ENCODE results near the gene SMIM44.

Gene SMIM44

DNA sequence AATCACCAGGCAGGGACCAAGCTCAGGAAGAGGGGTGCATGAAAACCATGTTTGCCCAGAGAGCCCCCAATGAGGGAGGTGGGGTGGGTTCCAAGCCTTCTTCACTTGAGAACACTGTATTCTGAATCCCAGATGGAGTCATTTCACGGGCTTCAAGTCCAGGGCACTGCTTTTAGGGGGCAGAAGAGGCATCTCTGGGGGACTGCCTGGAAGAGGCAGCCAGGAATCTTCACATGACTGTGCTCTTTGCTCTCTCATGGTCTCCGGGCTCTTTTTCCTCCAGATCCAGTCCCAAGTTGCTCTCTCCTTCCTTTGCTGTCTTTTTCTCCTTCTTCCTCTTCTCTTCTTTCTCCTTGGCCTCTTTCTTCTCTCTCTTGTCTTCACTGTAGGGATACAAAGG lies 8.6 kb downstream of the SMIM44 start:
- DNase-seq = no peak

DNA sequence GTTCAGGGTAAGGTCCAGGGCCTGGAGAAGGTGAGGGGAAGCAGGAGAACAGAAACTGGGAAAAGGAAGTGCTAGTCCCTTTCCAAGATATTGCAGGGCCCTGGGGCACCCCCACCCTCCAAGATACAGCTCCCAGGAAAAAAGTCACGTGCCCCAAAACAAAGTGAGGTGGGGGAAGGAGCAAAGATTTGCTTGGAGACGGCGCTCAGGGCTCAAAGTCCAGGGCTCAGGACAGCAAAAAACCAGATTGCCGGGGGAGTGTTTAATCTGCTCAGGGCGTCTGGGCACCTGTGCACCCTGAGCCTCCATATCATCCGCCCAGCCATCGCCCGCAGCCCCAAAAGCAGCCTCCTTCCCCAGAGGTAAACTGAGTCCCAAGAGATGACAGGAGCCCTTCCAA lies 9.2 kb downstream of the SMIM44 start:
- no peak for DNase-seq

DNA sequence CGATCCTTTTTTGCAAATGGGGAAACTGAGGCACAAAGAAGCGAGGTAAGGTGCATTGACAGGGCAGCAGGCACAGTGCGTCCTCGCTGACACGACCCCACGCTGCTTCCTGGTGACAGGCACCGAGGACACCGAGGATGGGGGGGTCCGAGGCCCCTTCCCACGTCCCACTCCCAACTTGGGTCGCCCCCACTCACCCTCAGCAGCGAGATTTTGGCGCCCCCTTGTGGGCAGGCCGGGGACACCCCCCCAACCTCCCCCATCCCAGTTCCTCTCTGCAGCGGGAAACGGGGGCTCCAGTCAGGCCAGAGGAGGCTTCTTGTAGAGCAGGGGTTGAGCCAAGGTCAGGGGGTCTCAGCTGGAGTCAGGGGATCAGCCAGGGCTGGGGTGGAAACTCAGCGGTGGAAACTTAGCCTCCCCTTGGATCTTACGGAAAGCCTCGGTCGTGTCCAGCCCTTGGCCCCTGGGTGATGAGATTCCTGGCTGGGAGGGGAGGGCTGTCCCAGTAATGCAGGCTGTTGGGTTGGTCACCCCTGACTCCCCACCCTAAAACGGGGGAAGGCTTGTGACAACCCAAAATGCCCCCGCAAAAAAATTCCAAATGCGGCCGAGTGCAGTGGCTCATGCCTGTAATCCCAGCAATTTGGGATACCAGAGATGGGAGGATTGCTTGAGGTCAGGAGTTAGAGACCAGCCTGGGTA lies 11.1 kb downstream of the SMIM44 start:
- DNase-seq = no peak

DNA sequence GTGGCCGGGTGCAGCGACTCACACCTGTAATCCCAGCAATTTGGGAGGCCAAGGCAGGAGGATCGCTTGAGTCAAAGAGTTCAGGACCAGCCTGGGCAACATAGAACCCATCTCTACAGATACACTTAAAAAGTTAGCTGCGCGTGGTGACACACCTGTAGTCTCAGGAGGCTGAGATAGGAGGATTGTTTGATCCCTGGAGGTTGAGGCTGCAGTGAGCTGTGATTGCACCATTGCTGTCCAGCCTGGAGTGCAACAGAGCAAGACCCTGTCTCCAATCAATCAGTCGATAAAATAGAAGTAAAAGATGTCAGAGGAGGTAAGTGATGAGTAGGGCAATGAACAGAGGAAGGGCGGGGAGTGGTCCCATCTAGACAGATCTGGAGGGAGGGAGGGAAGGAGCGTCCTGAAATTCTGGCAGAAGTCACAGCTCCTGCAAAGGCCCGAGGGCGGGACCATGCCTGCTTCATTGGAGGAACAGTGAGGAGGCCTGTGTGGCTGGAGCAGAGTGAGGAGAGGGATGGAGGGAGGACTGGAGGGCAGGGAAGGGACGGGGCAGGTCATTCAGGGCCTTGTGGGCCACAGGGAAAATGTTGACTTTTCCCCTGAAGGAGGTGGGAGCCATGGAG lies 12.6 kb downstream of the SMIM44 start:
- DNase-seq = no peak

DNA sequence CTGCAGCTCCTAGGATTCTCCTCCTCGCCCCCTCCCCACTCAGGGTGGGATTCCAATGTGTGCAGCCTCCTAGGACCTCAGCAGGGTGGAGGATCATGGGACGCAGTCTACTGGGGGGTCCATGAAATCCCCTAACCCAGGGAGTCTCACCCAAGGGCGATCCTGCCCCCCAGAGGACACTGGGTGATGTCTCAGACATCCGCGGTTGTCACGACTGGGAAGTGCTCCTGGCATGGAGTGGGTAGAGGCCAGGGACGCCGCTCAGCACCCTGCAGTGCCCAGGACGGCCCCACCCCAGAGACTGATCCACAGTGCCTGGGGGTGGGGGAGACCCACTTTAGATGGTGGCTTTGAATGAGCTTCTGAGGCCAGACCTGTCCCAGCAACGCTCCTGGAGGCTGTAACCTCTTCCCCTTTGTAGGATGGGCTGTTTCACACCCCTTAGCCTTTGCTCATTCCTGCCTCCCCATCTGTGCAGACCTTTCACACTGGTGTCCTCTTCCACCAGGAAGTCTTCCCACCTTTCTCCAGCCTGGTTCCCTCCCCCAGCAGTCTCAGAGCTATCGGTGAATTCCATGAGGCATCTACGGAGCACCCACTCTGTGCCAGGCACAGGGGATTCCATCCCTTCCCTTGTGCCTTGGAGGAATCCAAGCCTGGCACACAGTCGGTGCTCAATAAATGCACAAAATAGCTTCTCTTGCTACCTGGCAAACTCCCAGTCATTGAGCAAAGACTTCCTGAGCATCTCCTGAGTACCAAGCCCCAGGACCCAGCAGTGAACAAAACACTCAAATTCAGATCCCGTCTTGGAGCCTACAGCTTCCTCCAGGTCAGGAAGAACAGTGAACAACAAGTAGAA lies 13.4 kb downstream of the SMIM44 start:
- DNase-seq = no peak

DNA sequence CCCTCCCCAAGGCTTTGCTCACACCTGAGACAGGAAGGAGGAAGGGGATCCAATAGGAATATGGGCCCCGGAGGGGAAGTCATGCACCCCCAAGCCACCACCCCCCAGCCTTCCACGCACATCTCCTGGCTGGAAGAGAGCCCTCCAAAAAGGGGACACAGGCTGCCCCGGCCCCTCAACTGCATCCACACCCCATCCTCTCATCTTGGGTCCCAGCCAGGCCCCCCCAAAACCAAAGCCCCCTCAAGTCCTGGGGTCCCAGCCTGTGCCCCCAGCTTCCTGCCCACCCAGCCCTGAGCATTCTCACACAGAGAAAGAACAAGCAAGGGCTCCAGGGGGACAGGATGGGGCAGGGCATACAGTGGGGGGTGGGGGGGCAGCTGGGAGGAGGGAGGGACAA lies 15.0 kb downstream of the SMIM44 start:
- no peak for DNase-seq

DNA sequence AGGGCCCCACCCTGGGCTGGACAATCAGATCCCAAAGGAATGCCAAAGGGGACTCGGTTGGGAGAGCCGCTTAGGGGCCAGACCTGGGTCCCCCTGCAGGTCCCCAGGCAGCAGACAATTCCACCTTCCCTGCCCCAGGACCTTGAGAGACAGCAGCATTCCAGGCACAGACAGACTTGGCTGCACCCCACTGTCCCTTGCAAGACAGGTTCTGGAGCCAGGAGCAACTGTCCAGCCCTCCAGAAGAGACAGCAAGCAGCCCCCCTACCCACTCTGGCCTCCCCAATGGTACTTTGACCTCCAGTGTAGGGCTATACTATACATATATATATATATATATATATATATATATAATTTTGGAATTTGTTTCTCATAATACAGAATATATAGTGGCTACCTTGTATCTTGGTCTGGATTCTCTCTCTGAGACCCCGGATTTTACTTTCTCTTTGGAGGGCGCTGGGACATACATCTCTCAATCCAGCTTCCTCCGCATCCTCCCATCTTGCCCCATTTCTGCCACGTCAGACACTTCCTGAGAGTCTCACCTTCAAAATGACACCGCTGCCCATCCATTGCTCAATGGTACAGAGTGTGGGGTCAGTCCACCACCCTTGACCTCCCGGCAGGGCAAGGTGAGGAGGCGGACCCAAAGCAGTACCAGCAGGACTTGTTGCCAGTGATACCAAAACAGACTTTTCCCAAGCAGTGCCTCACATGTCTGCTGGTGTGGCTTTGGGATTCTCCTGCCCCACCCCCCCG lies 15.6 kb downstream of the SMIM44 start:
- DNase-seq = no peak

DNA sequence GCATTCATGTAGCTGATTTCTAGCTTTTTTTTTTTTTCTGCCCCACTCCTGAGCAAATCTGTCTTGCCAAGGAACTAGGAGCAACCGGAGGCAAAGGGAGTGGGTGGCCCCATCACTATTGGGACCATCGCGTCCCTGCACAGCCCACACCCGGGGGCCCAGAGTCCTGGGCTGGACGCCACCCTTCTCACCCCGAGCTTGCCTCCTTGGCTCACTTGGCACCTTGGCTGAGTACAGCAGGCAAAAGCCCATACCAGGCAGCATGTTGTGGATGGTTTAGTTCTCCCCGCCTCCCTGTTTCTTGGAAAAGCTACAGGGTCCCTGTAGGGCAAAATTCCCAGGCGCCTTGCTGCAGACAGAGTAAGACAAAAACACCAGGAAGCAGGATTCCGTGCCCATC lies 16.6 kb downstream of the SMIM44 start:
- no peak for DNase-seq

DNA sequence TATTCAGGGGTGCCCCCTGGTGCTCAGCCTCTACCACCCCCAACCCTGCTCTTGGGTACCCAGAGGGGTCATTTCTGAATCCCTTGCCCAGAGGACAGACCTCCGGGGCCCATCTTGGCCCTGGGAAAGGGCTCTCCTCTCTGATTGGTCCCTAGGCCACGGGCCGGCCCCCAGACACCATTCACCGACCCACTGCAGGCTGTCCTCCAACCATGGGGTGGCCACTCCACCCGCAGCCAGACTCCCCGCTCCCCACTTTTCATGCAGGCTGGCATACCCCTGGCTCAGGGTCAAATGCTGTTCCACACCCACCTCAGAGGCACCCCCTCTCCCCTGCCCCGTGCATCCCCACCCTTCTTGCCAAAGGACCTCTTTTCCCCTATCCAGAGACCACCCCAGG lies 17.7 kb downstream of the SMIM44 start:
- DNase-seq = no peak

DNA sequence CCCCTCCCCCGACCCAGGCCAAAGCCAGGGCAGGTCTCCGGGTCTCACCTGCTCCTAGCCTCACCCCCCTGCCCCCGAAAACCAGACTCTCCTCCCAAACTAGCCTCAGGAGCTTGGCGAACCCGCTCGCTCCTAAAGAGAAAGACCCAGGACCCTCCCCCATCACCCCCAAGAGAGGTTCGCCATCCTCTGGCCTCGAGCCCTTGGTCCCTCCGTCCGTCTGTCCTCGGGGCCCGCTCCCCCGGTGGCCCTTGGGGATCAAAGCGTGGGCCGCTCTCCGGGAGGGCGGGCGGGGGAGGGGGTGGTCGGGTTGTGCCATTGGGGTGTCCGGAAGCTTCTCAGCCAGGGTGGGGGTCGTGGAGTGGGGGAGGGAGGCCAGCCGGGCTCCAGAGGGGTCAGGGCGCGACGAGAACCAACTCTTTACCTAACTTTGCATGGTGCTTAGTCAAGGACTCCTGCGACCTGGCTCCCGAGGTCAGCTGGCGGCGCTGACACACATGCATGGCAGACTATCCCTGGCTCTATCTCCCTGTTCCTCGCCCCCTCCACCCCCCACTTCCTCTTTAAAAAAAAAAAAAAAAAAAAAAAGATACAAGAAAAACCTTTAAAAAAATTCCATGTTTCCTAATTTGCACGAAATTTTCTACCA lies 18.5 kb downstream of the SMIM44 start:
- no peak for DNase-seq

DNA sequence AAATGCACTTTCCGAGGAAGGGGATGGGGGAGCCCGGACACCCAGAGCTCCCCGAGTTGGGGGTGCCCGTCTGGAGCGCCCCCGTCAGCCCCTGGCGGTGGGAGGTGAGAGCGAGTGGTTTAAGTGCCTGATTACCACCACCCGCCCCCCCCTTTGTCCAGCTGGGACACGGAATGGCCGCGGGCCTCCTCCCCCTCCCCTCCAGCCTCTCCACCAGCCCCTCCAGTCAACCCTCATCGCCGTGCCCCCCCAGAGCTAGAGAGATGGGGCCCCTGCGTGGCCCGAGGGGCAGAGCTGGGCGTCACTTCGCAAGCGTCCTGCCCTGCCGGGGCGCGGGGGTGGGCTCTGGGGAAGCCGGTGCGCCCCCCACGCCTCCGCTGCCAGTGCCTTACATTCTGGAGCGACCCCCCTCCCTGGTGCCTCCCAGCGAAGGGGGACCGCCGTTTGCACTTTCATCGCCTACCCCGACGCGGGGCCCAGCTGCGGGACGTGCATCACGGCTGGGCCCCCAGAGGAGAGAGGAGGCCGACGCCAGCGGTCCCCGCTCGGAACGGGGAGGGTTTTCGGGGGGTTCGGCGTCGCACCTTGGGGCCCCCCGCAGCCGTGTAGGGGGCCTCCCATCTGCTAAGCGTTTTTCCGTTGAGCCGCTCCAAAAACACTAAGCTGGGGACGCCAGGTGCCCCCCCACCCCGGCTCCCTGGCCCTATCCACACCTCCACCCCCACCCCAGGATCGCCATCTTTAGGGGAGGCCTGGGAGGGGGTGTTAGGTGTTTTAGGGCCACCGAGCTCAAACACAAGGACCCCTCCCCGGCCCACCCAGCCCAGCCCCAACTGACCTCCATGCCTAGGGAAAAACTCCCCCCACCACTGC lies 19.3 kb downstream of the SMIM44 start:
- no peak for DNase-seq

DNA sequence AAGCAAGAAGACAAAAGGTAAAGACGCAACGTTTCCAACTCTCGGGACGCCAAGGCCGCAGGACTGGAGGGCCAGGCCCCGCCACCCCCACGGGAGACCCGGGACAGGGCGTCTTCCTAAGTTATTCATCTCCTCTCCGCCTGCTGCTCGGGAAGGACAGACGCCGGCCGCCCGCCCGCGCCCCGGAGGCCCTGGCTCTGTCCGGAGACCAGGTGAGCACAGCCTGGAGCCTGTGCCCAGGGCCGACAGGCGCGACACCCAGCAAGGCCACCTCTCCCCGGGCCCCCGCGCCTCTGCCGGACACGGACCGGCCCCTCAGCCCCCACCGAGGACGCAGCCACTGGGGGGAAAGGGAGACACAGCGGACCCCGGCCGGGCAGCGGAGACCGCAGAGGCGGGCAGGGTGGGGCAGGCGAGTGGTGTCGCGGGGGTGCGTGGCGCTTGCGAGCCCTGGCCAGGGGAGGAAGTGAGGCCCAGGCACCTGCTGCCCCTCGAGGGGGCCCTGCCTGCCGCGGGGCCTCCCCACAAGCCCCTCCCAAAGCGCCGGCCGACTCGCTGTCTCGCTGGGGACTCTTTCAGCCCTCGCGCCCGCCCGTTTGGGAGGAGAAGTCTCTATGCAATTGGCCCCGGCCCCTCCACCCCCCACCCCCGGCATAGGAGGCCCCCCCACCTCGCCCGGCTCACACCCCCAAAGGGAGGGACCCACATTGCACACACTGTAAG lies 20.1 kb downstream of the SMIM44 start:
- no peak for DNase-seq

DNA sequence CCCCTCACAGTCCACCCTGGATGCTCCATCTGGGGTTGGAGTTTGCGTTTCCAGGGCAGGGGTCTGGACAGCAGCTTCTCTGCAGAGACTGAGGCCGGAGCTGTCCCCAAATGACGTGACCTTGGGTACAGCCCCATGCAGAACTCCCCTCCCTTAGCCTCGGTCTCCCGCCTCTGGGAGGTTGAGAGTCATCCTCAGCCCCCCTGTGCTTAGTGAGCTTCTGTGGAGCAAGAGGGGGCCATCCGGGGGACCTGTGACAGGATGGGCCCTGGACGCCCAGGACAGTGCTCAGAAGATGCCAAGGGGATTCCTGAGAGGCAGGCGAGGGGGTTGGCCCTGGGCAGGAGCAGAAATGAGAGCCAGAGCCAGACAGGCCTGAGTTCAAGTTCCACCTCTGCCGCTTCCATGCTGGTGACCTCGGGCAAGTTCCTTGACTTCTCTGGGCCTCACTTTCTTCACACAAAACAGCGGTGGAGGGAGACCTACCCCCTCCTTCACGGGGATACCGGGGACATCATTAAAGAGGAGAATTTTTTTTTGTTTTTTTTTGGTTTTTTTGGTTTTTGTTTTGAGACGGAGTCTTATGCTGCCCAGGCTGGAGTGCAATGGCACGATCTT lies 23.2 kb downstream of the SMIM44 start:
- no peak for DNase-seq

DNA sequence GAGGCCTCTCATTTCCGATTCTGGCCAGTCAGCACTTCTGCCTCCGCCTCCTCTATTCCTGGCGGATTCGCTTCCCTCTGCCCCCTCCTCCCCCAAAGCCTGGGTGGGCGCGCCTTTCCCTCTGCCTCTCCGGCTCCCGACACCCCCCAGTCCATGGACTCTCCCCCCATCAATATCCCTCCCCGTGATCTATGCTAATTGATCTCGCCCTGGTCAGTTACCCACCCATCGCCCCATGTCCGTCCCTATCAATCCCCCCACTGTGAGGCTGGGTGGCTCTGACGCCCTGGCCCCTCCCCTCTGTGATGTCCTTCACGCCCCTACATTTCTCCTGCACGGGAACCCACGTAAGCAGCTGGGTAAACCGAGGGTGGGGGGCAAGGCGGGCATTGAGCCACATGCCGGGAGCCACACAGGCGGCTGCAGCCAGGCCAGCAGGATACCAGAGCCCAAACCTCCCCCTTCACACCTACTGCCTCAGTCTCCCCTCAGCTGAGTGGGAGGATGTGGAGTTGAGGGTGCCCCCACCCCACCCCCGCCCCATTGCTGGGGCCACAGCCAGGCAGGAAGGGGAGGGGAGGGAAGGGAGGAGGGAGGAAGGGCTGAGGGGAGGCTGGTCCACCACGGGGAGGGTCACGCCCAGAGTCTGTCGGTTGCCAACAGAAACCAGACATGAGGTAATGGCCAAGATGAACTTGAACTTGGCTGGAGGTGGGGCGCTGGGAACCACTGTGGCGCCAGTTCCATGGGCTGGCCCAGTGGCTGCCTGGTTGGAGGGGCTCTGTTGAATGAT lies 24.0 kb downstream of the SMIM44 start:
- no peak for DNase-seq

DNA sequence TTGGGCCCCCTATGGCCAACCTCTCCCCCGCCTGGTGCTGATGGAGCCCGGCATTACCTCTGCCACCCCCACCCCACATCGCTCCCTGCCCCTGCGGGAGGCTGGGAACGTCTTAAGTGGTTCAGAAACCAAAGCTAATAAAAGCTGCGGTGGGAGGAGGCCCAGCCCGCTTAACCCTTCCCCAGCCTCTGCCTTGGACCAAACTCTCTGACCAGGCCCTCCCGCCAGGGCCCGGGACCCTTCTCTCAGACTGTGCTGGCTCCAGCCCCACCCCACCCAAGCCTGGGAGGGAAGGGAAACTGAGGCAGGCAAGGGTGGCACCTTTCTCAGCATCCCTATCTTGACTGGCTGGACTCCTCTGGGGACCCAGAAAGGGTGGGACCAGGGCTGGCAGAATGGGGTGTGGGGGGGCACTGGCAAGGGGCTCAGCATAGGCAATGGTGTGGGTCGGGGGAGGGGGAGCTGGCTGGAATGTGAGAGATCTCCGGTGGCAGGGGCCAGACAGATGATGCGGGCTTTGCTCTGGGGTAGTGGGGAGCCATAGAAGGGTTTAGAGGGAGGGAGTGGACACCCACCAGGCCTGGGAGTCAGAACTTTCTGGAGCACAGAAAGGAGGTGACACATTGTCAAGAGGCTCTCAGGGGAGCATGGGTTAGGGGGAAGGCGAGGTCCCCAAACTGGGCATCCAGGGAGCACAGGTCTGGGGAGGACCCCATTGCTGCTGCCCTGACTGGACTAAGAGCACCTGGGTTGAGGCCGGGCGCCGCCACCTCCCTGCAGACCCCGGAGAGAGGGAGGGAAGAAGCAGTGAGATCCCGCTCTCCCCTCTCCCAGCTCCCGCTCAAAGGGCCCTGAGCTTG lies 24.8 kb downstream of the SMIM44 start:
- DNase-seq = no peak

DNA sequence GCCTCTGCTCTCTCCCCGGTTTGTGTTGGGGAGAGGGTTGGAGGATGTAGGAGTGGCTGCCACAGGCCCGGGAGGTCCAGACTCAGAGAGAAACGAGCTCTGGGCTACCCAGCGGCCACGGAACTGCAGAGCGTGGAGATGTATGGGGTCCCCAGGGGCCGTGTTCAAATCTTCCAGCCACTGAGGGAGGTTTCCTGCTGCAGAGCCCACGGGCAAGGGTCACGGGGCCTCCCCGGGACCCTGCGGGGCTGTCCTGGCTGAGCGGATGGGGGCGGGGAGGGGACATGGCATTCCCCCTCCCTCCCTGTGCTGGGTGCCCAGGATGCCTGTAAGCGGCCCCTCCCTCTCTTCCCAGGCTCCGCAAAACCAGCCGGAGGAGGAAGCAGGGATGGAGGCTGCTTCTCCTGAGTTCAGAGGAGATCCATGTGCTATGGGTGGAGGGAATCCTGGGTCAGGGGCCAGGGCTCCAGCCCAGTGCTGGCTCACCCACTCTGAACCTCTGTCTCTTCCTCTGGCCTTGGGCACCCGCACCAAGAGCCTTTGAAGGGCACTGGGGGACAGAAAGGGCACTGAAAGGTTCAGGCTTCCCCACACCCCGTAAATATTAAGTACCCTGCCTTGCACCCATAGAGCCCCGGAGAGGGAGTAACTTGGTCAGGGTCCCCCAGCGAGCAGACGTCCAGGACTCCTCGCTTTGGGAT lies 25.6 kb downstream of the SMIM44 start:
- DNase-seq = no peak

DNA sequence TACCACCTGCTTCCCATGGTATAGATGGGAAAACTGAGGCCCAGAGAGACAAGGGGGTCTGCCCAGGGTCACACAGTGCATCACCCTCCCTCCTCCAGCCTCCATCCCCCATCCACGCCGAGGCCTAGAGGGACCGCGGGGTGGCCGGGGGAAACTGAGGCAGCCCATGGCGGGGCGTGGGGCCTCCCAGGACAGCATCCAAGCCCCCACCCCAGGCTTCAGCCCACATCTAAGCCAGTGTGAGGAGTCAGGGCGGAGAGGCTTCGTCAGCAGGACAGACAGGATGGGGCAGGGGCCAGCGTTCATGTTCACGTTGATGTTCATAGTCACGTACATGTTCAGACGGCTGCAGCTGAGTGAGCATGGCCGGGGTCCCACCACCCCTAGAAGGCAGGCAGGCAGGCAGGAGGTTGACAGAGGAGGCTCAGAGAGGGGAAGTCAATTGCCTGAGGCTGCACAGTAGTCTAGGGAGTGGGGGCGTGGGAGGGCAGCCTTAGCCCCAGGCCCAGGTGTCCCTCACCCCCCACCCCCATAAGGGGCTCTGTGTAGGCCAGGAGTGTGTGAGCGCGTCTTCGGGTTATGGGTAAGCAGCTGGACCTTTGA lies 26.2 kb downstream of the SMIM44 start:
- no peak for DNase-seq
